GM21737 (cell line): ENCODE results near the gene TMEM132D.
"Not testable (repeated sequence)": the region's sequence is repeated elsewhere in the genome, so short reads cannot be mapped to it uniquely, and the experiment has no call there.

Source experiments
- ATAC-seq: cut with Tn5 transposase; IDR thresholded peaks from one replicate; pipeline ENCODE4 v1.9.1; 2021; ENCODE audit warnings: mild to moderate bottlenecking, moderate library complexity; ENCODE audit not compliant: unreplicated experiment

Gene TMEM132D

GRCh38 chr12:129080821-129081220 is 823.0 kb downstream of the TMEM132D start:
- ATAC-seq, result no peak

DNA sequence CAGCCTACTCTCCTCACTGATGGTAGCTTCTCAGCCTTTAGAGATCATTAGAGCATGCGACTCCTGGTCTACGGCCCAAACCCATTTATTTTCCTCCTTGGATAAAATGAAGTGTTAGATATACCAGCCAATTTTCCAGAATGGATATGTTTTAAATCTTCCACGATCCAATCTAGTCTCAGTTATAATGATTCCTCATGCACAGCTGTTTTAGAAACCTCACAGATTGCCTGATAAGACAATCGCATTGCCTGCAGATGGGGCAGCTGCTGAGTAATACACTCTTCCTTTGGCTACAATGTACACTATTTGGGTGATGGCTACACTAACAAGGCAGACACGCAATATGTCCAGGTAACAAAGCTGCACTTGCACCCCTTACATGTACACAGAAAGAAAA is 823.4 kb downstream of the TMEM132D start:
- no peak for ATAC-seq

GRCh38 chr12:129079719-129080118 is 824.1 kb downstream of the TMEM132D start:
- no peak for ATAC-seq

DNA sequence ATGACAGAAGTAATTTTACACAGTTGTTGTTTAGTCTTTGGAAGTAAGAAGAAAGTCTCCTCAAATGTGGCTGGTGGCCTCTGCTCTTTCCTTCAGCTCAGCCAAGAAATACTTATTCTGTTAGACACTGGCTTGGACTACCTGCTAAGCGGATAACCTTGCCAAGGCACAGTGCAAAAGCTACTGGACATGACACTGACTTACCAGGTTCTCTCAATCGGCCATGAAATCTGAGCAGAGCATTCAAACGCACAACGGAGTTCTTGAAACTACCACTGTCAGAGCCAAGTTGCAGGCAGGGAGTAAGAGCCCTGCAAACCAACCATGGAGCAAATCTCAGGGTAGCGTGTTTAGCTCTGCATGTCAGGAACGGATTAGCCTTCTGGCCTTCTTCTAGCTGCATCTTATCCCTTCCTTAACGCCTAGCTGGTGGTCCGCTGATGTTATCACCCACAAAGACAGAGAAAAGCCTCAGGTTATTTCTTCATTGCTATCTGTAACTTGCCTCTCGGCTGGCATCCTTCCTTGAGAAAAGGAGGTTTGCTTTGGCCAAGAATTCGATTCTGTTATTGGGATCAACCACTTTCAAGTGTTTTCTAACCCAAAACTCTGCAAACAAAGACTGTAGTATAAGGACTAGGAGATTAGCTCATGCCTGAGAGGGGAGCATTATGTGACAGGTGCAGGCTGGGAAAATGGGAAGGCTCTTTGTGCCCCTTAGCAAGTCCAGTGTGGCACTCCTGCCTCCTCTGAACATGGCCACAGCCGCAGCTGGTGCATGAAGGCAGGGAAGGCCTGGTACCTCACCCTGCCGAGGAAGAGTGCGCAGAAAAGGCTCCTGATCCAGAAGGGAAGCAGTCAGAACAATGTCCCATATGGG is 827.1 kb downstream of the TMEM132D start:
- ATAC-seq, result no peak

DNA sequence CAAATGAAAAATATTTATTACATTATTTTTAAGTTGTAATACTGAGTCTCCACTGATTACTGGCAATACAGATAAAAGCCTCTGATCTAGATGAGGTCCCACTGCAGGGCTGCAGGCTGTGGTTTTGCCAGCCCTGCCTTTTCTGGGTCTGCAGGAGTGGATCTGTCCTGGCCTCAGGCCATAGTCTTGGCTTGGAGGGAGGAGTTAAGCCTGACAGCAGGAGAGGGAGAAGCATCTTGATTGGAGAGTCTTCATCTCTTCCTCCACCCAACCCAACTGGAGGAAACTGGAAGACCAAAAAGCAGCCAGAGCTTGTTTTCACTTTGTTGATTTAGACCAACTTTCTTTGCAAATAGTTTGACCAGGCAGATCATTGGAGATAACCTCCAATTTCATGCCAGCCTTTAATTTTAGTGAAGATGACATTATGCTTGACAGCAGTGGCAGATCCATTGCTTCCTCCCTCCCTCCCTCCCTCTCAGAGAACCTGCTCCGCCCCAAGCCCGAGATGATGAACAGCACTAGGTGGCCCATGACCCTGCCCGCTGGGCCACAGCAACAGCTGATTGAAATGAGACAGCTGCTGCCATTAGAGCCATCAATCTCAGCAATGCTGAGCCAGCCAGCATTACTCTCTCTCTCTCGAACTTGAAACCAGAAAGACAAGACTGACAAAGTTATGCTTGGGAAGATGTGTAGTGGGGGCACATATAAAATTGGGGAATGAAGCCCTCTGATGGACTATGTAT is 828.2 kb downstream of the TMEM132D start:
- ATAC-seq, result no peak

GRCh38 chr12:129074379-129074778 is 829.4 kb downstream of the TMEM132D start:
- ATAC-seq, result no peak

DNA sequence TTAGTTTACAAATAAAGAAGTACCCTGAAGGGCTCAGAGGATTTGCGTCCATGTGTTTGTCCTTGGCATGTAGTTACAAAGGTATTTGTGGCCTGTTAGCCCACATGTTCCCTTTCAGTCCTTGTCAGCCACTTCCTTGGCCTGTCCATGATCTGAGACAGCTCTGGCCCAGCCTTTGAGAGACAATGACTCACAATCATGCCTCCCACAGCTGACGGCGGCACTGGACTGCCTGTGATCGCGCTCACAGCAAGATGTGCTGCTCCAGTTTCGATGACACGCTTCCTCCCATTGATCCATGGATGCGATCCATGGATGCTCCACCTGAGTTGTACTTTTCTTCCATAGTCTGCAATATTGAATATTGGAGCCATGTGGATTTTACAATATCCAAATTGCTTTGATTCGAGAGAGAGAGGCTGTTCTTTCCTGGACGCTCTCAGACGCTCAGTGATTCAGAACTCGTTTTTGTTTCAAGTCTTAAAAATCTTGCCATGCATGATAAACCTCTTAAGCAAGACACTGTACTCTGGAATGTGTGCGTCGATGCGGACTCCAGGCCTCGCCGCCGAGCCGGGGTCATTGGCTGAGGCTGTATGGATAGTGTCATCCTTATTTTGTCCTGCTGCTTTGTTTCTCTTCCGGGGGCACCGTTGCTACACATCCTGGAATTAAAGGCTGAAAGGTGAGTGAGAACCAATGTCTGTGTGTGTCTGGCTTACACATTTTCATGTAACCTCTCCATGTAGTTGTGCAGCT is 830.5 kb downstream of the TMEM132D start:
- ATAC-seq, result no peak

- ATAC-seq, result no peak
Measured at GRCh38 chr12:129071362-129071761, 832.5 kb downstream of the TMEM132D start.

DNA sequence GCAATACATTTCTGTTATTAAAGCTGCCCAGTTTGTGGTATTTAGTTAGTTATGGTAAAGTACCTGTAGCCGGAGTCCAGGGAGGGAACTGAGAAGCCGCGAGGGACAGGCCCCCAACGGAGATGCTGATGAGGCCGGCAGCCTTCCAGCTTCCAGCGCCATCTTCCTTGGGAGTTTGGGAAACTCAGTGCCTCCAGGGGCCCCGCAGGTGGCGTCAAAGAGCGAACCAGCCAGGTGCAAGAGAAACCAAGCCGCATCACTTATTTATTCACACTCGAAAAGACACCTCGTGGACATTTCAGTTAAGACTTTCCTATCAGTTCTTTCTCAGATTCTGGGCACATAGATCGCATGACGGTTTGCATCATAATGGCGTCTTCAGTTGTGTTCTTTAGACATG is 833.9 kb downstream of the TMEM132D start:
- ATAC-seq, result no peak

DNA sequence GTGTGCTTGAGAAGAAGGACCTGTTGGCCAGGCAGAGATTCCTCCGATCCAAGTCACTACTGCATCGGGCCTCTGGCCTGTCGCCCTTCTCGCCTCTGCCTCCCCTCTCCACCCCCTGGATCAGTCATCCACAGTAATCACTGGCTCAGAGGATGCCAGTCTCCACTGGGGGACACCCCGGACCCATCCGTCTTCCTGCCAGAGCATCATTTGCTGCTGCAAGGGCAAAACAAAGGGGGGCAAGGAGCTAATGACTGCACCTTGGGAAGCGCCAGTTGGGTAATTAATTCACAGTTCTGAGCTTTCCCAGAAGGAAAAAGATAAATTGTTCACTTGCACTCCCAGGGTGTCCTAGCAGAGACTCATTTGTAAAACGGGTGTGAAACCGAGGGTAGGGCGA is 835.1 kb downstream of the TMEM132D start:
- ATAC-seq, result no peak

- no peak for ATAC-seq
Measured at GRCh38 chr12:129067491-129067890, 836.3 kb downstream of the TMEM132D start.

DNA sequence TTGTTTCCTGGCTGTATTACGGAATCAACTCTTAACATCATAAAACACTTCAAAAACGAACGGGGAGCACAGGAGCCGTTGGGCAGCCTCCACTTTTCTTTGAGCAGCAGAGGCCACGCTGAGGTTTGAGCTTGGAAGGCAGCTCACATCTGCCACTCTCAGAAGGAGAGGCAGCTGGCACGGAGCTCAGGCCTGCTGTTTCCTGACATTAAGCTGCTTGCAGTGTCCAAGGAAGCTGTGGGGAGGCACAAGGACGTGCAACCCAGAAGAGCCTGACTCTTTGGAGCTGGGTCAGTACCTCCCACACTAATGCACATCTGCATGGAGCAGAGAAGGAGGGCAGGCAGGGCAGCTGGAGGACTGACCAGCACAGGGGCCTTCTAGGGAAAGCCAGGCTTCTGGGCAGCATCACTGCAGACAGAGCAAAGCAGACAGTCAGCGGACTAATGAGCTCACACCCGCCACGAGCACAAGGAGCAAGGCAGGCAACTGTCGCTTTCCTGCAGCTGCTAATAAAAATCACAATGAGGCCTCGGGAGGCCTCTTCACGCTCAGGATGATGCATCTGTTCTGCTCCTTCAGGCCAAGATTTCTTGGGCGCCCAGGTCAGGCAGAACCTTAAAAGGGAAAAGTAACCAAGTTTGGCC is 839.5 kb downstream of the TMEM132D start:
- no peak for ATAC-seq

GRCh38 chr12:129063600-129063999 is 840.2 kb downstream of the TMEM132D start:
- no peak for ATAC-seq

- ATAC-seq, result no peak
Measured at GRCh38 chr12:129053232-129053631, 850.6 kb downstream of the TMEM132D start.

- no peak for ATAC-seq
Measured at GRCh38 chr12:129052373-129052772, 851.5 kb downstream of the TMEM132D start.

DNA sequence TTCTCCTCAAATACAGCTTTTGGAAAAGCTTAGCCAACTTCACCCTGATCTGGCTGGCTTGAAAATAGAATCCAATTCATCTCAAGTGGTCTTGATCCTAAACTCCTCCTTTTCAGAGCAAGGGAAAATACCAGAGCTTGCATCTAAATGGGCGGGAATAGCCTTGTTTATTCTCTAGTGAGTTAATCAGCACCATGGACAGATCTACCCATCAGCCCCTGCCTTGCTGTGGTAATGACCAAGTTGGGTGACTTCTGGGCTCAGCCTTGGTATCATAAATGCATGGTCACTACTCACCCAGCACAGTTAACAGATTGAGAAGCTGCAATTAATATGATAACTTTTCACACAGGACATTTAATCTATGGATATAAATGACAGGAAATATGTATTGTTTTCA is 853.9 kb downstream of the TMEM132D start:
- no peak for ATAC-seq

GRCh38 chr12:129043334-129043733 is 860.5 kb downstream of the TMEM132D start:
- ATAC-seq, result not testable (repeated sequence)

- ATAC-seq, result no peak
Measured at GRCh38 chr12:129036135-129036534, 867.7 kb downstream of the TMEM132D start.

DNA sequence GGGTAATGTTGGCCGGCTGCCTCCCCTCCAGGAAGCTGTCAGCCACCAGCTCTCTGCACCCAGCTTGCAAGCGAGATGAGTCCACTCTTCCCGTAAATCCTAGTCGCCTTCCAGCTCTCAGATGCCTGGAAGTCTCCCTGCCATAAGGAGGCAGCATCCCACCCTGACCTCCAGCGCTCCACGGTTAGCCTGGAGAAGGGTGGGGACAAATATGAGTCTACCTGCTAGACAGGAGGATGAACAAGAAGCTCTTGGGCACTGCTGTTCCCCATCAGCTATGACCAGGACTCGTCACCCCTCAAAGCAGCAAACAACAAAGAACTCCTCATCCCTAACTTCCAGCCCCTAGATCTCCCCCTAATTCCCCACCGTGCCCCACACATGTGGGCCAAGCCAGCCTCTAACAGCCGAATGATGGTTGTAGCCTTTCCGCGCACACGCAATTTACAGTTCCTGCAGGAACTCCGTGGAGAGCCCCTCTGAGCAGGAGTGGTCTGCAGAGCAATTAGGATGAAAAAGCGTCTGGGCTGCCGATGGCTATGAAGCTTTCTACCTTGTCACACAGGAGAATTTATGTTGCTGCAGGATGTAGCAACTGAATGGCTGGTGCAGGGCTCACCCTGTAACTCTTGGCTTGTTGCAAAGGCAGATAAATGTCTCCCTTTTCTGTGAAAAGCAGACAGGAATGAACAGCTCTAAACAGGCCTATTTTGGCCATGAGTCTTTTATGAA is 869.1 kb downstream of the TMEM132D start:
- no peak for ATAC-seq

DNA sequence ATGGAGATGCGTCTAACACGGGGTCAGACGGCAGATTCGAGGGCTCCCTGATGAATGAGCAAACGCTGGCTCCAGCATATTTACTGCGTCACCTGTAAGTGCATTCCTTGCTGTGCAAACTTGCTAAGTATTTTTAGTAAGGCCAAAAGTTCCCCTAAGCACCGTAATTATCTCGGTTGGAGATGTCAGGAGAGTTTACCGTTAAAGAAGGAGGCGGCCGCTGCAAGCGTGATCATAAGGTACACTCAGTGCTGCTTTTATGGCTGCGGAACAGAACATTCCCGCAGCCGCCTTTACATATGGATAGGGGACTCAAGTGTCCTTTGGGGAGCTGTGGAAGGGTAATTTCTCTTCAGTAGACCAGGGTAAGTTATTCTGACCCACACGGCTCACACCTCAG is 875.0 kb downstream of the TMEM132D start:
- ATAC-seq, result no peak
